Astrocyte (in vitro differentiated cells and primary cell): ENCODE results near the gene TUBA1C. TPM values are rescaled to one million over a fixed set of nuclear protein-coding genes. Genes with fewer than 3 reads are reported as not detected.

ENCODE experiments used
- DNase-seq: peaks from one replicate; pipeline ENCODE4 v3.0.0-alpha.2; 2010; ENCODE audit warnings: low read depth
- FAIRE-seq: peaks from 2 replicates; lab custom pipeline; 2011; peaks lifted over from hg19 to GRCh38; lab: Jason Lieb, UNC
- H2AFZ ChIP-seq: 2 replicates; pipeline ENCODE4 v1.6.0; 2012; ENCODE audit warnings: low read depth, low read length, inconsistent platforms
- H3K27ac ChIP-seq: 2 replicates; pipeline ENCODE4 v1.5.1; 2011; ENCODE audit warnings: low read depth, low read length, inconsistent platforms
- H3K27me3 ChIP-seq: 2 replicates; pipeline ENCODE4 v1.6.0; 2011; ENCODE audit warnings: low read length, inconsistent platforms; ENCODE audit not compliant: insufficient read depth
- H3K36me3 ChIP-seq: 2 replicates; pipeline ENCODE4 v1.5.1; 2011; ENCODE audit warnings: low read length, inconsistent platforms; ENCODE audit not compliant: insufficient read depth
- H3K4me1 ChIP-seq: 2 replicates; pipeline ENCODE4 v1.5.1; 2011; ENCODE audit warnings: low read length, inconsistent platforms; ENCODE audit not compliant: insufficient read depth
- H3K4me2 ChIP-seq: 2 replicates; pipeline ENCODE4 v1.6.0; 2012; ENCODE audit warnings: low read length, inconsistent platforms
- H3K4me3 ChIP-seq: 2 replicates; pipeline ENCODE4 v1.5.1; 2011; ENCODE audit warnings: low read depth, mild to moderate bottlenecking, low read length, inconsistent platforms; ENCODE audit not compliant: insufficient read depth
- H3K79me2 ChIP-seq: 2 replicates; pipeline ENCODE4 v1.6.0; 2012; ENCODE audit warnings: mild to moderate bottlenecking, low read length, inconsistent platforms; ENCODE audit not compliant: insufficient read depth
- H3K9ac ChIP-seq: 2 replicates; pipeline ENCODE4 v1.6.0; 2012; ENCODE audit warnings: mild to moderate bottlenecking, low read length, inconsistent platforms
- H3K9me3 ChIP-seq: 2 replicates; pipeline ENCODE4 v1.5.1; 2012; ENCODE audit warnings: low read depth, mild to moderate bottlenecking, low read length, inconsistent platforms; ENCODE audit not compliant: insufficient read depth
- H4K20me1 ChIP-seq: 2 replicates; pipeline ENCODE4 v1.6.0; 2012; ENCODE audit warnings: low read length, inconsistent platforms; ENCODE audit not compliant: insufficient read depth
- H3K27ac Mint-ChIP-seq: one replicate; pipeline ENCODE4 v1.8.0; 2021; ENCODE audit warnings: mild to moderate bottlenecking, mixed read lengths; ENCODE audit not compliant: unreplicated experiment
- H3K27me3 Mint-ChIP-seq: one replicate; pipeline ENCODE4 v1.8.0; 2021; ENCODE audit warnings: low read depth, mixed read lengths; ENCODE audit not compliant: unreplicated experiment
- H3K36me3 Mint-ChIP-seq: one replicate; pipeline ENCODE4 v1.8.0; 2021; ENCODE audit warnings: low read depth, mixed read lengths; ENCODE audit not compliant: unreplicated experiment
- H3K4me1 Mint-ChIP-seq: one replicate; pipeline ENCODE4 v1.8.0; 2021; ENCODE audit warnings: low read depth, mixed read lengths; ENCODE audit not compliant: unreplicated experiment
- H3K4me3 Mint-ChIP-seq: one replicate; pipeline ENCODE4 v1.8.0; 2021; ENCODE audit warnings: mild to moderate bottlenecking, moderate library complexity, mixed read lengths; ENCODE audit not compliant: unreplicated experiment
- H3K9me3 Mint-ChIP-seq: one replicate; pipeline ENCODE4 v1.8.0; 2021; ENCODE audit warnings: mild to moderate bottlenecking, mixed read lengths; ENCODE audit not compliant: unreplicated experiment
- EZH2 ChIP-seq: IDR thresholded peaks from 2 replicates; pipeline ENCODE4 v1.6.1; 2012; ENCODE audit warnings: mild to moderate bottlenecking, low read length, inconsistent platforms; ENCODE audit not compliant: insufficient read depth
- total RNA-seq: library from RNA; stranded (reverse); gene quantifications from 2 replicates; pipeline ENCODE4 v1.2.1, GENCODE V29; 2021
- TF ChIP-seq, protein P1 (sequence below): IDR thresholded peaks from 2 replicates; pipeline ENCODE4 v1.5.1; 2011; ENCODE audit warnings: low read depth, mild to moderate bottlenecking, inconsistent platforms, low read length, moderate library complexity; ENCODE audit not compliant: insufficient read depth

The TUBA1C gene
- total RNA-seq, 1 donor from 2014 or later, result 408 TPM

DNA sequence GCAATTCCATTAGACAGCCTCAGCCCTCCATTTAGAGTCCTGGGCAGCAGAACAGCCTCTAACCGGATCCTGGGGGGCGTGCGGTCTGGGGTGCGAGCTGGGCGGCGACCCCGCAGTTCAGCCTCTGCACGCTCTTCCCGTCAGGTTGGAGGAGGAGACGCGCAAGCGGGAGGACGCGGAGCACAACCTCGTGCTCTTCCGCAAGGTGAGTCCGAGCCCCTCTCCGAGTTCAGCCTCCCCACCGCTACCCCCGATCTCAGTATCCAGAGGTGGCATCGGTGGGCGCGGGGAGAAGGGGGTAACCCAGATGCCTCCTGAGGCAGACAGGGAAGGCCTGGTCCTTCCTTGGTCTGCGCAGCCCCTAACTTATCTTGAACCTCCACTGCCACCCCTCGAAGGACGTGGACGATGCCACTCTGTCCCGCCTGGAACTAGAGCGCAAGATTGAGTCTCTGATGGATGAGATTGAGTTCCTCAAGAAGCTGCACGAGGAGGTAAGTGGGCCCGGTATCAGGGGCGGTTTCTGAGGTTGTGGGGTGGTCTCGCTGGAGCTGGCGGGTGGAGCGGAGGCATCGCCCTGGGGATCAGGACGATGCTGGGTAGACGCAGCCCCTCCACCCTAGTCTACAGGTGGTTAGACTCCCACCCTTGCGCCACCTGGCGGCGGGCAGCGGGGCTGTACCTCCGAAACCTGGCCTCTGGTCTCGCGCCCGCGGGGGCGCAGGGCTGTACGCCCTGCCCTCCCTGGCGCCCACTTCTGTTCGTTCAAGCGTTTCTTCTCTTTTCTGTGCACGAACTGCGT, 31.4 kb downstream of the TUBA1C start:
- H3K27ac Mint-ChIP-seq, result no peak overlapping the region
- H3K36me3 Mint-ChIP-seq, result no peaks in the 10 kb centered on the region
- H3K9me3 ChIP-seq, result no peaks in the 10 kb centered on the region
- FAIRE-seq, result no peak
- no peak overlapping the region for H3K4me3 Mint-ChIP-seq
- peak overlapping the region; percentile 67 for H3K4me2 ChIP-seq
- peaks cover 2% of the 10 kb centered on the region for H3K9me3 Mint-ChIP-seq
- no peaks in the 10 kb centered on the region for H3K36me3 ChIP-seq
- H3K79me2 ChIP-seq, result no peaks in the 10 kb centered on the region
- H3K27me3 ChIP-seq, result peaks cover 47% of the 10 kb centered on the region
- TF ChIP-seq, protein P1, sequence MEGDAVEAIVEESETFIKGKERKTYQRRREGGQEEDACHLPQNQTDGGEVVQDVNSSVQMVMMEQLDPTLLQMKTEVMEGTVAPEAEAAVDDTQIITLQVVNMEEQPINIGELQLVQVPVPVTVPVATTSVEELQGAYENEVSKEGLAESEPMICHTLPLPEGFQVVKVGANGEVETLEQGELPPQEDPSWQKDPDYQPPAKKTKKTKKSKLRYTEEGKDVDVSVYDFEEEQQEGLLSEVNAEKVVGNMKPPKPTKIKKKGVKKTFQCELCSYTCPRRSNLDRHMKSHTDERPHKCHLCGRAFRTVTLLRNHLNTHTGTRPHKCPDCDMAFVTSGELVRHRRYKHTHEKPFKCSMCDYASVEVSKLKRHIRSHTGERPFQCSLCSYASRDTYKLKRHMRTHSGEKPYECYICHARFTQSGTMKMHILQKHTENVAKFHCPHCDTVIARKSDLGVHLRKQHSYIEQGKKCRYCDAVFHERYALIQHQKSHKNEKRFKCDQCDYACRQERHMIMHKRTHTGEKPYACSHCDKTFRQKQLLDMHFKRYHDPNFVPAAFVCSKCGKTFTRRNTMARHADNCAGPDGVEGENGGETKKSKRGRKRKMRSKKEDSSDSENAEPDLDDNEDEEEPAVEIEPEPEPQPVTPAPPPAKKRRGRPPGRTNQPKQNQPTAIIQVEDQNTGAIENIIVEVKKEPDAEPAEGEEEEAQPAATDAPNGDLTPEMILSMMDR, result peak; percentile 46
- TF ChIP-seq EZH2, result peak; percentile 42
- H3K4me1 ChIP-seq, result peaks cover 2% of the 10 kb centered on the region
- H3K4me3 ChIP-seq, result no peak overlapping the region
- no peak for DNase-seq
- no peak overlapping the region for H3K9ac ChIP-seq
- no peaks in the 10 kb centered on the region for H4K20me1 ChIP-seq
- H3K4me1 Mint-ChIP-seq, result no peaks in the 10 kb centered on the region
- no peak overlapping the region for H2AFZ ChIP-seq
- peaks cover 71% of the 10 kb centered on the region for H3K27me3 Mint-ChIP-seq
- no peak overlapping the region for H3K27ac ChIP-seq

DNA sequence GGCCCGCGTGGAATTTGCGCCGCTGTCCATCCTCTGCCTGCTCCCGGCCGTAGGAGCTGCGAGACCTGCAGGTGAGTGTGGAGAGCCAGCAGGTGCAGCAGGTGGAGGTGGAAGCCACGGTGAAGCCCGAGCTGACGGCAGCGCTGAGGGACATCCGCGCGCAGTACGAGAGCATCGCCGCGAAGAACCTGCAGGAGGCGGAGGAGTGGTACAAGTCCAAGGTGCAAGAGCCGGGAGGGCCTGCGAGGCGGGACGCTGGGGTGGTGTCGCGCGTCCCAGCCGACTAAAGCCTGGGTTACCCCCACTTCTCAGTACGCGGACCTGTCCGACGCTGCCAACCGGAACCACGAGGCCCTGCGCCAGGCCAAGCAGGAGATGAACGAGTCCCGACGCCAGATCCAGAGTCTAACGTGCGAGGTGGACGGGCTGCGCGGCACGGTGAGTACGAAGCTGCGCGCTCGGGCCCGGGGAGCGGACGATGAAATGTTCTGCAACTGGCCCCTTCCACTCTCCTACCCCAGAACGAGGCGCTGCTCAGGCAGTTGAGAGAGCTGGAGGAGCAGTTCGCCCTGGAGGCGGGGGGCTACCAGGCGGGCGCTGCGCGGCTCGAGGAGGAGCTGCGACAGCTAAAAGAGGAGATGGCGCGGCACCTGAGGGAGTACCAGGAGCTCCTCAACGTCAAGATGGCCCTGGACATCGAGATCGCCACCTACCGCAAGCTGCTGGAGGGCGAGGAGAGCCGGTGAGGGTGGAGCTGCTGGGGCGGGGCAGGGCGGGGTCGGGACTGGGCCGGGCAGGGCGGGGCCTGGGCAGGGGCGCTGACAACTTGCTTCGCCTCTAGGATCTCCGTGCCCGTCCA, 32.2 kb downstream of the TUBA1C start:
- Mint-ChIP-seq H3K27me3 (peaks cover 71% of the 10 kb centered on the region), H3K4me3 (no peak overlapping the region), H3K9me3 (peaks cover 2% of the 10 kb centered on the region), H3K4me1 (no peaks in the 10 kb centered on the region), H3K27ac (no peak overlapping the region), H3K36me3 (no peaks in the 10 kb centered on the region)
- DNase-seq (no peak), FAIRE-seq (no peak)
- TF ChIP-seq, protein P1, result no peak
- TF ChIP-seq EZH2, result peak; percentile 91
- Histone ChIP-seq H3K27me3 (peaks cover 53% of the 10 kb centered on the region), H3K27ac (no peak overlapping the region), H4K20me1 (no peaks in the 10 kb centered on the region), H3K9me3 (no peaks in the 10 kb centered on the region), H3K4me2 (peak overlapping the region; percentile 67), H3K4me3 (no peak overlapping the region), H3K79me2 (no peaks in the 10 kb centered on the region), H3K36me3 (no peaks in the 10 kb centered on the region), H2AFZ (peak overlapping the region; percentile 34), H3K9ac (no peak overlapping the region), H3K4me1 (peaks cover 2% of the 10 kb centered on the region)
